HG02852 (cell line): ENCODE data around the gene METTL26.
A peak's percentile ranks its signal among the peaks of the same experiment; 100 is the strongest.

ENCODE experiments used
- ATAC-seq: cut with Tn5 transposase; IDR thresholded peaks from one replicate; pipeline ENCODE4 v1.9.1; 2021; ENCODE audit warnings: mild to moderate bottlenecking, moderate library complexity; ENCODE audit not compliant: unreplicated experiment

Gene METTL26

GRCh38 chr16:641326-642188 is 5.5 kb upstream of the METTL26 start, which contains the start of gene MCRIP2:
Gene MCRIP2, plus strand, starts transcription at chr16:641828. Its CDS starts 164 bp downstream, at chr16:641992.
- peak; percentile 57 for ATAC-seq

DNA sequence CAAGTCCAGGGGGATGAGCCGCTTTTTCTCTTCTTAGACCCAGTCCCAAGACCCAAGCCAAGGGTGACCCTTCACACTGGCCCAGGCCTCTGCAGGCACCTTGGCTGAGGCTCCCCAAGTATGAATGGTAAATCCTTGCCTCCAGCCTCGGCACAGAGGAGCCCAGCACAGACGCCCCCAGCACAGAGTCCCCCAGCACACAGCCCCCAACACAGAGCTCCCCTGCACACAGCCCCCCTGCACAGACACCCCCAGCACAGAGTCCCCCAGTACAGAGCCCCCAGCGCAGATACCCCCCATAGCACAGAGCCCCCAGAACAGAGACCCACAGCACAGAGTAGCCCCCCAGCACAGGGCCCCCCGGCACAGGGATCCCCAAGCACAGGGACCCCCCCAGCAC is 4.5 kb upstream of the METTL26 start:
- ATAC-seq = no peak

- no peak for ATAC-seq
These were observed 2.7 kb upstream of the METTL26 start for GRCh38 chr16:638836-639235.

GRCh38 chr16:638034-638543 is 2.0 kb upstream of the METTL26 start:
- no peak for ATAC-seq

GRCh38 chr16:637081-638018 is 1.2 kb upstream of the METTL26 start:
- ATAC-seq = no peak

DNA sequence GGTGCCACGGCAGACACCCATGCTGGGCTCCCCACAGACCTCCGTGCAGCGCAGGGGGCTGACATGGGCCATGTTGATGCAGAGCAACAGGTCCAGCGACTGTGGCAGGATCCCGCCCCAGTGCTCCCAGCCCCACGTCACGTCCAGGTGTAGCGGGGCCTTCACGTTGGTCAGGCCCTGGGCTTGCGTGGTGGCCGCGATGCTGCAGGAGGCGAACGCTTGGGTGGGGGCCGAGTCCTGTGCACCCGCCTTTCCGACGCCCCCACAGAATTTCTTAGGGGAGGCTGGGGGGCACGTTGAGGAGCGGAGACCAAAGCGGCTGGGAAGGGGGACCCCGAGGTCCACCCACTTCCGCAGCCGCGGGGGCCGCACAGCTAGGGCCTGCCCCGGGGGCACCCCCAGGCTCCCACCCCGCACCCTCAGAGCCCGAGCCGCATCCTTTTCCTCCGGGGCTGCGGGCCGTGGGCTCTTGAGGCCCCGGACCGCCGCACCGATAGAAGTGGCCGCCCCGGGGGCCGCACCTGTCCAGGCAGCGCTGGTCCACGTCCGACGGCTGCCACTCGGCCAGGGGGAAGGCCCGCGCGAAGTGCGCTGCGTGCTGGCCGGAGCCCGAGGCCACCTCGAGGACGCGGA is 416 bp downstream of the METTL26 start:
- ATAC-seq = peak; percentile 8

- ATAC-seq = no peak
These were observed 1.1 kb downstream of the METTL26 start for GRCh38 chr16:634996-635395.

DNA sequence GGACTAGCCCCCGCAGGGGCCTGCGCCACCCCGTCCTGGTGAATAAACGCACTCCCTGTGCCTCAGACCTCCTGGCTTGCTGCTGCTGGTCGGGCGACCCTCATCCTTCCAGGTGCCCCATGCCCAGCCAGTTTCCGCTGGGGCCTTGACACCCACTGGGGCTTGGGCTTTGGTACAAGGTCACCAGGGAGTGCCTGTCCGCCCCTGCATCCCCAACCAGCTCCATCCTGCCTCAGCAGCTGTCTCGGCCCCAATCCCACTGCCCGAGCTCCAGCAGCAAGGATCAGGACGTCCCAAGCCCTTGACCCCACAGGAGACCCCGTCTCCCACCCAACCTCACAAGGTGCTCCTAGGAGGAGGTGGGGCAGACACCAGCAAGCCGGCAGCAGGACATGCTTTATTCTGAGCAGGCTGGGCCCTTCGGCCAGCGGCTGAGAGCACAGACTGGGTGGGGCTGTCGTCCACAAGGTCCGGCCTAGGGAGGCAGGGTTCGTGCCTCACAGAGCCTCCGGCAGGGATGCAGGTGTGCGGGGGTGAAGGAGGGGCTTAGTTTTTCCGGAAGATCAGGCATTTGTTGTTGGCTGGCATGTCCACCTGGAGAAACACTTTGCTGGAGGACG is 1.9 kb downstream of the METTL26 start:
- ATAC-seq = no peak

DNA sequence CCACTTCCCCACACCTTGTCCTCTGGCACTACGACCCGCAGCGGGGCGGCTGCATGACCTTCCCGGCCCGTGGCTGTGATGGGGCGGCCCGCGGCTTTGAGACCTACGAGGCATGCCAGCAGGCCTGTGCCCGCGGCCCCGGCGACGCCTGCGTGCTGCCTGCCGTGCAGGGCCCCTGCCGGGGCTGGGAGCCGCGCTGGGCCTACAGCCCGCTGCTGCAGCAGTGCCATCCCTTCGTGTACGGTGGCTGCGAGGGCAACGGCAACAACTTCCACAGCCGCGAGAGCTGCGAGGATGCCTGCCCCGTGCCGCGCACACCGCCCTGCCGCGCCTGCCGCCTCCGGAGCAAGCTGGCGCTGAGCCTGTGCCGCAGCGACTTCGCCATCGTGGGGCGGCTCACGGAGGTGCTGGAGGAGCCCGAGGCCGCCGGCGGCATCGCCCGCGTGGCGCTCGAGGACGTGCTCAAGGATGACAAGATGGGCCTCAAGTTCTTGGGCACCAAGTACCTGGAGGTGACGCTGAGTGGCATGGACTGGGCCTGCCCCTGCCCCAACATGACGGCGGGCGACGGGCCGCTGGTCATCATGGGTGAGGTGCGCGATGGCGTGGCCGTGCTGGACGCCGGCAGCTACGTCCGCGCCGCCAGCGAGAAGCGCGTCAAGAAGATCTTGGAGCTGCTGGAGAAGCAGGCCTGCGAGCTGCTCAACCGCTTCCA is 2.6 kb downstream of the METTL26 start:
- ATAC-seq = no peak

GRCh38 chr16:632486-633335 is 3.4 kb downstream of the METTL26 start:
- ATAC-seq = no peak

DNA sequence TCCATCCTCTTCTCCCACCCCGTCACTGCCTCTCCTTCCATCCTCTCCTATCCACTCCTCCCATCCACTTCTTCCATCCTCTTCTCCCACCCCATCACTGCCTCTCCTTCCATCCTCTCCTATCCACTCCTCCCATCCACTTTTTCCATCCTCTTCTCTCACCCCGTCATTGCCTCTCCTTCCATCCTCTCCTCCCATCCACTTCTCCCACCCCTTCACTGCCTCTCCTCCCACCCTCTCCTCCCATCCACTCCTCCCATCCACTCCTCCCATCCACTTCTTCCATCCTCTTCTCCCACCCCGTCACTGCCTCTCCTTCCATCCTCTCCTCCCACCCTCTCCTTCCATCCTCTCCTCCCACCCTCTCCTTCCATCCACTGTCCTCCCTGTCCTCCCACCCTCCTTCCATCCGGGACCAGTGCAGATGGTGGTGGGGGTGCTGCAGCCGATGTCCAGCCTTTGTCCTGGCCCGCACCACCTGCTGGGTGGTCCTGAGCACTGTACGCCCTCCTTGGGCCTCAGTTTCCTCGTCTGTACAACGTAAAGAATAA is 4.2 kb downstream of the METTL26 start:
- no peak for ATAC-seq

GRCh38 chr16:630815-631405 is 5.2 kb downstream of the METTL26 start, which contains the start of gene WFIKKN1:
Gene WFIKKN1, plus strand, starts transcription at chr16:630985. Its CDS starts 269 bp downstream, at chr16:631254.
- ATAC-seq = no peak

- no peak for ATAC-seq
These were observed 5.8 kb downstream of the METTL26 start for GRCh38 chr16:630249-630814.

DNA sequence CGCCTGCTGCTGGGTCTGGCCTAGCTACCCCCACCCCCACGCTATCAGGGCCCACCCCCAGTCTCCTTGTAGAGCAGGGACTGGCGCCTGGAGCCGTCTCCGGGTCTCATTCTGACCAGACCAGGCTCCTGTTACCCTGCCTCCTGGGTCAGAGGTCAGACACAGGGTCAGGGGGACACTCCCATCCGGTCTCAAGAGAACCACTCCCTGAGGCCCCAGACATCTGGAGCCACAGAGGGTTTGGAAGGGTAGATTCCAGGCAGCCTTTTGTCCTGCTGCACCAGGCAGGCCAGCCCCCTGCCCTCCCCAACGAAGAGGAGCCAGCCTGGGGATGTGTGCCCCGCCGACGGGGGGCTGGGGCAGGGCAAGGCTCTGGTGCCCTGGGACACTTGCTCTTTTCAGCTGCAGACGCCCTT is 6.3 kb downstream of the METTL26 start:
- no peak for ATAC-seq

GRCh38 chr16:629185-629832 is 6.8 kb downstream of the METTL26 start:
- no peak for ATAC-seq

- ATAC-seq = no peak
These were observed 7.6 kb downstream of the METTL26 start for GRCh38 chr16:628321-629061.
